HepG2 (cell line): Measurements from ENCODE around the gene TUBG2. TPM values are rescaled to one million over a fixed set of nuclear protein-coding genes. Genes with fewer than 3 reads are reported as not detected.
A peak's percentile ranks its signal among the peaks of the same experiment; 100 is the strongest.

Source experiments
- FOSL1 ChIP-seq: sonication (generic); formaldehyde crosslinking; IDR thresholded peaks from 2 replicates; pipeline ENCODE4 v1.9.0; 2021; ENCODE audit warnings: missing genetic modification reagents, borderline replicate concordance
- HNRNPLL ChIP-seq: fragments of 200-400 bp; formaldehyde crosslinking; IDR thresholded peaks from 2 replicates; pipeline ENCODE4 v1.6.1; 2017; ENCODE audit warnings: mild to moderate bottlenecking, low read depth, low read length; ENCODE audit not compliant: poor library complexity, severe bottlenecking
- HNRNPUL1 ChIP-seq: fragments of 200-400 bp; formaldehyde crosslinking; IDR thresholded peaks from 2 replicates; pipeline ENCODE4 v1.6.1; 2017; ENCODE audit warnings: low read depth, mild to moderate bottlenecking, low read length, moderate library complexity
- HOXD1 ChIP-seq: sonication (generic); formaldehyde crosslinking; IDR thresholded peaks from 2 replicates; pipeline ENCODE4 v1.5.0; 2020; ENCODE audit warnings: missing genetic modification reagents
- IRF2 ChIP-seq: IDR thresholded peaks from 2 replicates; pipeline ENCODE4 v1.6.1; 2018; ENCODE audit warnings: missing genetic modification reagents, missing compliant biosample characterization
- IRX3 ChIP-seq: sonication (generic); formaldehyde crosslinking; IDR thresholded peaks from 2 replicates; pipeline ENCODE4 v1.8.1; 2023; ENCODE audit warnings: mild to moderate bottlenecking, low read depth, missing genetic modification reagents, borderline replicate concordance
- NFRKB ChIP-seq: fragments of 450-650 bp; IDR thresholded peaks from 2 replicates; pipeline ENCODE4 v1.6.1; 2017
- ONECUT2 ChIP-seq: sonication (generic); formaldehyde crosslinking; IDR thresholded peaks from 2 replicates; pipeline ENCODE4 v1.4.0; 2020; ENCODE audit warnings: missing genetic modification reagents
- SKI ChIP-seq: fragments of 450-650 bp; IDR thresholded peaks from one replicate; pipeline ENCODE4 v1.6.1; 2018; ENCODE audit warnings: mild to moderate bottlenecking; ENCODE audit not compliant: partially characterized antibody
- SOX5 ChIP-seq: IDR thresholded peaks from 2 replicates; pipeline ENCODE4 v1.6.1; 2016; ENCODE audit warnings: borderline replicate concordance
- TGIF2 ChIP-seq: IDR thresholded peaks from 2 replicates; pipeline ENCODE4 v1.6.1; 2016; ENCODE audit warnings: control low read depth, missing compliant biosample characterization
- ZKSCAN1 ChIP-seq: fragments of 150-350 bp; IDR thresholded peaks from 2 replicates; pipeline ENCODE4 v1.6.1; 2014; ENCODE audit warnings: low read length
- ZNF343 ChIP-seq: sonication (generic); formaldehyde crosslinking; IDR thresholded peaks from 2 replicates; pipeline ENCODE4 v1.4.0; 2020; ENCODE audit warnings: mild to moderate bottlenecking, missing genetic modification reagents
- ZNF350 ChIP-seq: sonication (generic); formaldehyde crosslinking; IDR thresholded peaks from 2 replicates; pipeline ENCODE4 v1.4.0; 2020; ENCODE audit warnings: mild to moderate bottlenecking, low read depth, missing genetic modification reagents, borderline replicate concordance
- ZSCAN29 ChIP-seq: sonication (generic); formaldehyde crosslinking; conservative IDR thresholded peaks from 2 replicates; pipeline ENCODE4 v1.4.0; 2020; ENCODE audit warnings: mild to moderate bottlenecking, missing genetic modification reagents
- polyA plus RNA-seq, 8 experiments: library from polyadenylated mRNA; depleted of rRNA in 3 of 8; stranded (reverse) in 7 of 8; unstranded in 1 of 8; fragments of >200 nt; fragmentation: Illumina TruSeq in 4 of 8; extraction: Trizol in 4 of 8; gene quantifications; 2 replicates each; pipeline versions ENCODE4 v1.2.1 to v1.2.3, GENCODE V29; 2011 to 2016; ENCODE audit warnings: low read depth in 4 of 8, missing spikeins in 1 of 8, mixed read lengths in 1 of 8; ENCODE audit not compliant: insufficient read depth in 1 of 8
- total RNA-seq, 5 experiments: library from RNA; depleted of rRNA; stranded (reverse); fragments of >200 nt; fragmentation: Illumina TruSeq; extraction: Trizol; gene quantifications; 2 replicates each; pipeline ENCODE4 v1.2.3, GENCODE V29; 2016; ENCODE audit warnings: low read depth in 1 of 5
- TF ChIP-seq, protein P1 (sequence below): sonication (generic); formaldehyde crosslinking; IDR thresholded peaks from 2 replicates; pipeline ENCODE4 v1.5.0; 2020; ENCODE audit warnings: missing genetic modification reagents, mild to moderate bottlenecking, borderline replicate concordance
- TF ChIP-seq, protein P2 (sequence below), 2 experiments: fragments of 450-650 bp in 1 of 2; sonication (generic) in 1 of 2; formaldehyde crosslinking in 1 of 2; IDR thresholded peaks; 2 replicates each; pipeline versions ENCODE4 v1.6.1 to v1.8.0; 2016 to 2022; ENCODE audit warnings: antibody characterized with exemption in 1 of 2, mild to moderate bottlenecking in 1 of 2, missing genetic modification reagents in 1 of 2
- TF ChIP-seq, protein P3 (sequence below): sonication (generic); formaldehyde crosslinking; IDR thresholded peaks from 2 replicates; pipeline ENCODE4 v1.8.1; 2022; ENCODE audit warnings: low read depth, mild to moderate bottlenecking, missing genetic modification reagents

TUBG2 gene
- total and polyA plus RNA-seq, 2 of the 13 experiments (the other 11 are each of a cell fraction or from before 2014, with no cell fraction given) = 16.0 to 42.3 TPM

DNA sequence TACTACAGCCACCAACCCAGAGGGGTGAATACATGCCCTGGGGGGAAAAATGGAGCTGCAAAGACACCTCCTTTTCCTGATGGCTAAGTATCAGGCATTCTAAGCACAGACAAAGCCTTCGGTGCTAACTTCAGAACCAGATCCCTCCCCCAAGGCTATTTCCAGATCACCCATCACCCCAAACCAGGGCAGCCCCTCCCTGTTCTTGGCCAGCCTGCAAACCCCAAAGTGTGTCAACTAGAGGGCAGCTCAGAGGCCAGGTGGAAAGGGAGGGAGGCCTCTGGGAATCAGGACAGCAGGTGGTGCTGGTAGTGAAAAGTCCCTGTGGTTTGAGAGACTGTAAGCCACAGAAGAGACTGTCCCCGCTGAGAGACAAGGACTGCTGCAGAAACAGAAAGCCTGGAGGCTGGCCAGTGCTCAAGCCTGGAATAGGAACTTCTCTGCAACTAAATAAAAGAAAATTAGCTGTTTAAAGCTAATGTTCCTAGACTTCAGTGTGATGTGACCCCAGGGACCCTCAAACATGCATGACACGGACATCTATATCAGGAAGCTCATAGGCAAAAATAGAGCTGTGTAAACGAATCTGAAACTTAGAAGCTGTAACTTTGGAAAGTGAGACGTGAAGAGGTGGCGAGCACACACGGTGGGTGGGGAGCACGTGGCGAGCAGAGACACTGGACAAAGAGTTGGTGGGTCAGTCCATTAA lies 40.5 kb upstream of the TUBG2 start (continued):
- TF ChIP-seq ZKSCAN1 = no peak
- TF ChIP-seq, protein P1, sequence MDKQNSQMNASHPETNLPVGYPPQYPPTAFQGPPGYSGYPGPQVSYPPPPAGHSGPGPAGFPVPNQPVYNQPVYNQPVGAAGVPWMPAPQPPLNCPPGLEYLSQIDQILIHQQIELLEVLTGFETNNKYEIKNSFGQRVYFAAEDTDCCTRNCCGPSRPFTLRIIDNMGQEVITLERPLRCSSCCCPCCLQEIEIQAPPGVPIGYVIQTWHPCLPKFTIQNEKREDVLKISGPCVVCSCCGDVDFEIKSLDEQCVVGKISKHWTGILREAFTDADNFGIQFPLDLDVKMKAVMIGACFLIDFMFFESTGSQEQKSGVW (CRISPR knock-in tag) = no peak
- TF ChIP-seq, protein P2, sequence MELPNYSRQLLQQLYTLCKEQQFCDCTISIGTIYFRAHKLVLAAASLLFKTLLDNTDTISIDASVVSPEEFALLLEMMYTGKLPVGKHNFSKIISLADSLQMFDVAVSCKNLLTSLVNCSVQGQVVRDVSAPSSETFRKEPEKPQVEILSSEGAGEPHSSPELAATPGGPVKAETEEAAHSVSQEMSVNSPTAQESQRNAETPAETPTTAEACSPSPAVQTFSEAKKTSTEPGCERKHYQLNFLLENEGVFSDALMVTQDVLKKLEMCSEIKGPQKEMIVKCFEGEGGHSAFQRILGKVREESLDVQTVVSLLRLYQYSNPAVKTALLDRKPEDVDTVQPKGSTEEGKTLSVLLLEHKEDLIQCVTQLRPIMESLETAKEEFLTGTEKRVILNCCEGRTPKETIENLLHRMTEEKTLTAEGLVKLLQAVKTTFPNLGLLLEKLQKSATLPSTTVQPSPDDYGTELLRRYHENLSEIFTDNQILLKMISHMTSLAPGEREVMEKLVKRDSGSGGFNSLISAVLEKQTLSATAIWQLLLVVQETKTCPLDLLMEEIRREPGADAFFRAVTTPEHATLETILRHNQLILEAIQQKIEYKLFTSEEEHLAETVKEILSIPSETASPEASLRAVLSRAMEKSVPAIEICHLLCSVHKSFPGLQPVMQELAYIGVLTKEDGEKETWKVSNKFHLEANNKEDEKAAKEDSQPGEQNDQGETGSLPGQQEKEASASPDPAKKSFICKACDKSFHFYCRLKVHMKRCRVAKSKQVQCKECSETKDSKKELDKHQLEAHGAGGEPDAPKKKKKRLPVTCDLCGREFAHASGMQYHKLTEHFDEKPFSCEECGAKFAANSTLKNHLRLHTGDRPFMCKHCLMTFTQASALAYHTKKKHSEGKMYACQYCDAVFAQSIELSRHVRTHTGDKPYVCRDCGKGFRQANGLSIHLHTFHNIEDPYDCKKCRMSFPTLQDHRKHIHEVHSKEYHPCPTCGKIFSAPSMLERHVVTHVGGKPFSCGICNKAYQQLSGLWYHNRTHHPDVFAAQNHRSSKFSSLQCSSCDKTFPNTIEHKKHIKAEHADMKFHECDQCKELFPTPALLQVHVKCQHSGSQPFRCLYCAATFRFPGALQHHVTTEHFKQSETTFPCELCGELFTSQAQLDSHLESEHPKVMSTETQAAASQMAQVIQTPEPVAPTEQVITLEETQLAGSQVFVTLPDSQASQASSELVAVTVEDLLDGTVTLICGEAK (IDR thresholded peaks at IDR 0.05) = no peak
- TF ChIP-seq, protein P2 (CRISPR knock-in tag; IDR thresholded peaks at IDR 0.05) = no peak
- TF ChIP-seq HNRNPLL = no peak
- TF ChIP-seq, protein P3, sequence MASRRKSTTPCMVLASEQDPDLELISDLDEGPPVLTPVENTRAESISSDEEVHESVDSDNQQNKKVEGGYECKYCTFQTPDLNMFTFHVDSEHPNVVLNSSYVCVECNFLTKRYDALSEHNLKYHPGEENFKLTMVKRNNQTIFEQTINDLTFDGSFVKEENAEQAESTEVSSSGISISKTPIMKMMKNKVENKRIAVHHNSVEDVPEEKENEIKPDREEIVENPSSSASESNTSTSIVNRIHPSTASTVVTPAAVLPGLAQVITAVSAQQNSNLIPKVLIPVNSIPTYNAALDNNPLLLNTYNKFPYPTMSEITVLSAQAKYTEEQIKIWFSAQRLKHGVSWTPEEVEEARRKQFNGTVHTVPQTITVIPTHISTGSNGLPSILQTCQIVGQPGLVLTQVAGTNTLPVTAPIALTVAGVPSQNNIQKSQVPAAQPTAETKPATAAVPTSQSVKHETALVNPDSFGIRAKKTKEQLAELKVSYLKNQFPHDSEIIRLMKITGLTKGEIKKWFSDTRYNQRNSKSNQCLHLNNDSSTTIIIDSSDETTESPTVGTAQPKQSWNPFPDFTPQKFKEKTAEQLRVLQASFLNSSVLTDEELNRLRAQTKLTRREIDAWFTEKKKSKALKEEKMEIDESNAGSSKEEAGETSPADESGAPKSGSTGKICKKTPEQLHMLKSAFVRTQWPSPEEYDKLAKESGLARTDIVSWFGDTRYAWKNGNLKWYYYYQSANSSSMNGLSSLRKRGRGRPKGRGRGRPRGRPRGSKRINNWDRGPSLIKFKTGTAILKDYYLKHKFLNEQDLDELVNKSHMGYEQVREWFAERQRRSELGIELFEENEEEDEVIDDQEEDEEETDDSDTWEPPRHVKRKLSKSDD (CRISPR knock-in tag) = no peak
- TF ChIP-seq NFRKB = no peak
- TF ChIP-seq HOXD1 (CRISPR knock-in tag) = no peak
- TF ChIP-seq IRF2 (CRISPR knock-in tag) = peak; percentile 70; the same call in 1 of the 2 replicates
- TF ChIP-seq FOSL1 = no peak
- no peak for TF ChIP-seq IRX3 (CRISPR knock-in tag)
- no peak for TF ChIP-seq ZNF343 (CRISPR knock-in tag)
- no peak for TF ChIP-seq SKI
- no peak for TF ChIP-seq HNRNPUL1
- TF ChIP-seq SOX5 (CRISPR knock-in tag) = 0 out of 2 replicates have a peak, but pooled peaks have one; percentile 30
- no peak for TF ChIP-seq ONECUT2 (CRISPR knock-in tag)
- peak; percentile 62 for TF ChIP-seq TGIF2
- TF ChIP-seq ZNF350 (CRISPR knock-in tag) = no peak
- TF ChIP-seq ZSCAN29 (CRISPR knock-in tag) = no peak
